ENCODE results near the gene PALMD.

PALMD gene

DNA sequence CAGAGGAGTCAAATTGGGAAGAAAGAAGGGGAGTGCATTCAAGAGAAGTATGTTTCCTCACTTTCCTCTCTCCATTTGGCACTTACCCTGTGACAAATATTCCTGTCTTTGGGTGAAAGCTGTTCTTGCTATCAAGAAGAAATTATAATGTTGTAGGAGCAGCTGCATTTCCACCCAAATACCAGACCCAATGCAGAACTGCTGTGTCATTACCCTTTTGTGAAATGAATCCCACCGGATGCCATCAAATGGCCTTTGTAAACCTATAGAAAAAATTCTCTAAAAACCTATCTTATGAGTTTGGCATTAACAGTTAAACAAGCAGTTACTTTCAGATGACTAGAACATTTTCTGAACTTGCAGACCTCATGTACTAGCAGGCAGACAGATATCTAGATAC lies 16.7 kb upstream of the PALMD start:
- H3K9me3 ChIP-seq (ENCODE audit: insufficient read depth, low read depth, low read length) = no peaks in the 10 kb centered on the region
- no peaks in the 10 kb centered on the region for H3K79me2 ChIP-seq (ENCODE audit: insufficient read depth, low read length)
- no peak overlapping the region for H3K4me2 ChIP-seq (ENCODE audit: low read depth, low read length, poor library complexity, severe bottlenecking)
- no peaks in the 10 kb centered on the region for H3K36me3 ChIP-seq (ENCODE audit: insufficient read depth, low read length)
- H4K20me1 ChIP-seq (ENCODE audit: insufficient read depth, low read length, poor library complexity, severe bottlenecking) = no peaks in the 10 kb centered on the region
- H3K4me3 ChIP-seq (ENCODE audit: low read length, poor library complexity, severe bottlenecking) = no peak overlapping the region
- no peaks in the 10 kb centered on the region for H3F3A ChIP-seq (ENCODE audit: low read depth)
- no peaks in the 10 kb centered on the region for H3K27me3 ChIP-seq (ENCODE audit: insufficient read depth, low read length, poor library complexity, severe bottlenecking)
- H3K9me2 ChIP-seq (replicated peaks; ENCODE audit: low read depth, low read length) = no peaks in the 10 kb centered on the region
- no peak overlapping the region for H2AFZ ChIP-seq (ENCODE audit: low read length)
- TF ChIP-seq, protein P1, sequence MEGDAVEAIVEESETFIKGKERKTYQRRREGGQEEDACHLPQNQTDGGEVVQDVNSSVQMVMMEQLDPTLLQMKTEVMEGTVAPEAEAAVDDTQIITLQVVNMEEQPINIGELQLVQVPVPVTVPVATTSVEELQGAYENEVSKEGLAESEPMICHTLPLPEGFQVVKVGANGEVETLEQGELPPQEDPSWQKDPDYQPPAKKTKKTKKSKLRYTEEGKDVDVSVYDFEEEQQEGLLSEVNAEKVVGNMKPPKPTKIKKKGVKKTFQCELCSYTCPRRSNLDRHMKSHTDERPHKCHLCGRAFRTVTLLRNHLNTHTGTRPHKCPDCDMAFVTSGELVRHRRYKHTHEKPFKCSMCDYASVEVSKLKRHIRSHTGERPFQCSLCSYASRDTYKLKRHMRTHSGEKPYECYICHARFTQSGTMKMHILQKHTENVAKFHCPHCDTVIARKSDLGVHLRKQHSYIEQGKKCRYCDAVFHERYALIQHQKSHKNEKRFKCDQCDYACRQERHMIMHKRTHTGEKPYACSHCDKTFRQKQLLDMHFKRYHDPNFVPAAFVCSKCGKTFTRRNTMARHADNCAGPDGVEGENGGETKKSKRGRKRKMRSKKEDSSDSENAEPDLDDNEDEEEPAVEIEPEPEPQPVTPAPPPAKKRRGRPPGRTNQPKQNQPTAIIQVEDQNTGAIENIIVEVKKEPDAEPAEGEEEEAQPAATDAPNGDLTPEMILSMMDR (conservative IDR thresholded peaks at IDR 0.05; ENCODE audit: low read length) = no peak
- TF ChIP-seq EZH2phosphoT487 (IDR thresholded peaks at IDR 0.05; ENCODE audit: borderline replicate concordance) = no peak
- no peak overlapping the region for H3K9ac ChIP-seq (ENCODE audit: low read depth, low read length, poor library complexity, severe bottlenecking)
- H3K4me1 ChIP-seq (ENCODE audit: insufficient read depth, low read length, poor library complexity, severe bottlenecking) = no peaks in the 10 kb centered on the region

DNA sequence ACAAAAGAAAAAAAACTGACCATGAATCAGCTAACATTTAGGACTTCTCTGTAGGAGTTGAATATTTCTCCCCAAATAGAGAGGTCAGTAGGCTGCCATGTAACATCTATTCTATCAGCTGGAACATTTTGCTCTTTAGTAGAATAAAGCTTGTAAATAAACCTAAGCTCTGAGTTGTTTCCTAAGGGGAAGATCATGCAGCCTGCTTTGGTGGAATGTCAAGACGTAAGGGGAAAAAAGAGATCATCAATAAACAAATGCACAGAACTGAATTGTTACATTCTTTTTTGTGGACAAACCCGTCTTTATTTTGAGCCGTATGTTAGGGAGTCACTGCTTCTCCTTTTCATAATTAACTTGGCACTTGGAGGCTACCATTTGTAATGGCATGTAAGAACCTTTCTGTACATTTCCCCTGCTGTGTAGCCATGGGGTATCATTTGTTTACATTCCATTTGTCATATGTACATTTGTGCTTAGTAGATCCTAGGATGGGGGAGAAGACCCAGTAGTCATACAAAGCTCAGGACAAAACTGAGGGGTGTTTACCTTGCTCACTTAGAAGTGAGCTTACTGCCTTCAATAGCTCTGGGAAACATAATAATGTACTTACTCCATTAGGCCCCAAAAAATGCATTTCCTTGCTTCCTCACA lies 10.8 kb upstream of the PALMD start:
- no peaks in the 10 kb centered on the region for H3F3A ChIP-seq (ENCODE audit: low read depth)
- H3K4me2 ChIP-seq (ENCODE audit: low read depth, low read length, poor library complexity, severe bottlenecking) = no peak overlapping the region
- H3K4me1 ChIP-seq (ENCODE audit: insufficient read depth, low read length, poor library complexity, severe bottlenecking) = no peaks in the 10 kb centered on the region
- no peak overlapping the region for H2AFZ ChIP-seq (ENCODE audit: low read length)
- no peaks in the 10 kb centered on the region for H4K20me1 ChIP-seq (ENCODE audit: insufficient read depth, low read length, poor library complexity, severe bottlenecking)
- no peaks in the 10 kb centered on the region for H3K9me3 ChIP-seq (ENCODE audit: insufficient read depth, low read depth, low read length)
- H3K79me2 ChIP-seq (ENCODE audit: insufficient read depth, low read length) = no peaks in the 10 kb centered on the region
- H3K4me3 ChIP-seq (ENCODE audit: low read length, poor library complexity, severe bottlenecking) = no peak overlapping the region
- TF ChIP-seq, protein P1 (conservative IDR thresholded peaks at IDR 0.05; ENCODE audit: low read length) = no peak
- no peak for TF ChIP-seq EZH2phosphoT487 (IDR thresholded peaks at IDR 0.05; ENCODE audit: borderline replicate concordance)
- no peaks in the 10 kb centered on the region for H3K27me3 ChIP-seq (ENCODE audit: insufficient read depth, low read length, poor library complexity, severe bottlenecking)
- no peaks in the 10 kb centered on the region for H3K9me2 ChIP-seq (replicated peaks; ENCODE audit: low read depth, low read length)
- H3K9ac ChIP-seq (ENCODE audit: low read depth, low read length, poor library complexity, severe bottlenecking) = no peak overlapping the region
- H3K36me3 ChIP-seq (ENCODE audit: insufficient read depth, low read length) = no peaks in the 10 kb centered on the region

DNA sequence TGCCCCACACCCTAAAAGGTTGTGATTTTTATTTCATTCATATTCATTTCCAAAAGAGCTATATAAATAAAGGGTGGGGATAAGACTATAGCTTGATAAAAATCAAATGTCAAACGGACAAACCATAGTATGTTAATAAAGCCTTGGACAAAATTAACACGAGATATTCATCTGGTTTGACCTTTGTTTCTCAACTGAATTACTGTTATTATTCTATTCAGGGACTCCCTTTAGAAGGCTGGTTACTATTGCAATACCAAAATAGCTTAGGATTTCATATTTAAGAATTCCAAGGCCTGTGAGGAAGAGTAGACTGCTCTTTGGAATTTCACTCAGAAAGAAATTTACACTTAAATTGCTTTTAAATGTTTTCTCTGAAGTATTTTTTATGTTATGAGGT lies 10.2 kb upstream of the PALMD start:
- Histone ChIP-seq H3F3A (ENCODE audit: low read depth) (no peaks in the 10 kb centered on the region), H3K79me2 (ENCODE audit: insufficient read depth, low read length) (no peaks in the 10 kb centered on the region), H4K20me1 (ENCODE audit: insufficient read depth, low read length, poor library complexity, severe bottlenecking) (no peaks in the 10 kb centered on the region), H3K4me2 (ENCODE audit: low read depth, low read length, poor library complexity, severe bottlenecking) (no peak overlapping the region), H3K4me1 (ENCODE audit: insufficient read depth, low read length, poor library complexity, severe bottlenecking) (no peaks in the 10 kb centered on the region), H3K9me3 (ENCODE audit: insufficient read depth, low read depth, low read length) (no peaks in the 10 kb centered on the region), H3K4me3 (ENCODE audit: low read length, poor library complexity, severe bottlenecking) (no peak overlapping the region), H3K36me3 (ENCODE audit: insufficient read depth, low read length) (no peaks in the 10 kb centered on the region), H3K27me3 (ENCODE audit: insufficient read depth, low read length, poor library complexity, severe bottlenecking) (no peaks in the 10 kb centered on the region), H3K9ac (ENCODE audit: low read depth, low read length, poor library complexity, severe bottlenecking) (no peak overlapping the region), H3K9me2 (replicated peaks; ENCODE audit: low read depth, low read length) (no peaks in the 10 kb centered on the region), H2AFZ (ENCODE audit: low read length) (no peak overlapping the region)
- TF ChIP-seq EZH2phosphoT487 (IDR thresholded peaks at IDR 0.05; ENCODE audit: borderline replicate concordance) = no peak
- TF ChIP-seq, protein P1 (conservative IDR thresholded peaks at IDR 0.05; ENCODE audit: low read length) = no peak
